Measurements from ENCODE around the gene HDAC5. TPM values are rescaled to one million over a fixed set of nuclear protein-coding genes. Genes with fewer than 3 reads are reported as not detected.

HDAC5 gene
- total RNA-seq, 1 donor from 2014 or later, result 42.0 TPM

- Mint-ChIP-seq H3K36me3 (ENCODE audit: unreplicated experiment) (peaks cover 15% of the 10 kb centered on the region), H3K4me1 (ENCODE audit: unreplicated experiment) (peaks cover 46% of the 10 kb centered on the region)
- no peak for TF ChIP-seq CTCF (IDR thresholded peaks at IDR 0.05)
Observed at GRCh38 chr17:44066204-44066930, 57.1 kb downstream of the HDAC5 start, which contains the start of gene LSM12. LSM12 (minus strand) TSS chr17:44066671; CDS start chr17:44066587, 84 bp downstream.

DNA sequence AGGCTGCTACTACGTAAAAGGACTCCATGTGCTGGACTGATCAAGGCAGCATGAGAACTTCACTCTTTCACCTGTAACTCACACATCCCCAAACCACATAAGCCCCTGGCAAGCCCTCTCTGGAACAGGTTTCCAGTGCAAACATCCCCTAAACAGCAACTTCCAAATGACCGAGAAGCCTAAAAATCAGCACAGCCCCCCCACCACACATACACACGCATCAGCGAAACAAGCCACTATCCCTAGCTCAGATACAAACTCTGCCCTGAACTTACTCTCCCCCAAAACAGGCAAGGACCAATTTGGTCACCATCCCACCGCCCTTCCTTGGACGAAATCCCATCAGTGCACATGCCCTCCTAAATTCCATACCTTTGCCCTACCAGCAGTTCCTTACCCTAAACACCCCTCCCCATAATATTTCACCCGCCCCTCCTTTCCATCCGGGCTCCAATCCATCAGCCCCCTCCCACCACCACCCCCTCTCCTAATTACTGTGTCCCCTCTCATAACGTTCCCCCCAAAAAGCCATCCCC lies 57.7 kb downstream of the HDAC5 start:
- peaks cover 42% of the 10 kb centered on the region for H3K4me1 Mint-ChIP-seq (ENCODE audit: unreplicated experiment)

More at GRCh38 chr17:44066204-44066930, 57.1 kb downstream of the HDAC5 start, which contains the start of gene LSM12:
- Mint-ChIP-seq H3K27me3 (ENCODE audit: unreplicated experiment) (no peaks in the 10 kb centered on the region), H3K9me3 (ENCODE audit: unreplicated experiment) (no peaks in the 10 kb centered on the region), H3K27ac (ENCODE audit: unreplicated experiment) (peak within 1 kb of the TSS; percentile 94), H3K4me3 (ENCODE audit: unreplicated experiment) (peak within 1 kb of the TSS; percentile 93)
- peak; percentile 97 for DNase-seq (ENCODE audit: extremely low spot score, unreplicated experiment)

GRCh38 chr17:44063704-44064639 lies 59.5 kb downstream of the HDAC5 start:
- no peaks in the 10 kb centered on the region for H3K27me3 Mint-ChIP-seq (ENCODE audit: unreplicated experiment)
- DNase-seq (ENCODE audit: extremely low spot score, unreplicated experiment), result no peak
- peaks cover 34% of the 10 kb centered on the region for H3K4me1 Mint-ChIP-seq (ENCODE audit: unreplicated experiment)
- TF ChIP-seq CTCF (IDR thresholded peaks at IDR 0.05), result no peak
- H3K4me3 Mint-ChIP-seq (ENCODE audit: unreplicated experiment), result no peak overlapping the region
- H3K36me3 Mint-ChIP-seq (ENCODE audit: unreplicated experiment), result peaks cover 27% of the 10 kb centered on the region
- no peaks in the 10 kb centered on the region for H3K9me3 Mint-ChIP-seq (ENCODE audit: unreplicated experiment)
- peak overlapping the region; percentile 60 for H3K27ac Mint-ChIP-seq (ENCODE audit: unreplicated experiment)

More for the DNA sequence above, 57.7 kb downstream of the HDAC5 start:
- peak overlapping the region; percentile 94 for H3K27ac Mint-ChIP-seq (ENCODE audit: unreplicated experiment)
- no peaks in the 10 kb centered on the region for H3K9me3 Mint-ChIP-seq (ENCODE audit: unreplicated experiment)
- DNase-seq (ENCODE audit: extremely low spot score, unreplicated experiment), result no peak
- H3K36me3 Mint-ChIP-seq (ENCODE audit: unreplicated experiment), result peaks cover 17% of the 10 kb centered on the region
- peak overlapping the region; percentile 93 for H3K4me3 Mint-ChIP-seq (ENCODE audit: unreplicated experiment)
- TF ChIP-seq CTCF (IDR thresholded peaks at IDR 0.05), result no peak
- H3K27me3 Mint-ChIP-seq (ENCODE audit: unreplicated experiment), result no peaks in the 10 kb centered on the region

GRCh38 chr17:44062871-44063270 lies 60.6 kb downstream of the HDAC5 start:
- Mint-ChIP-seq H3K27ac (ENCODE audit: unreplicated experiment) (no peak overlapping the region), H3K36me3 (ENCODE audit: unreplicated experiment) (peaks cover 32% of the 10 kb centered on the region), H3K4me3 (ENCODE audit: unreplicated experiment) (no peak overlapping the region), H3K4me1 (ENCODE audit: unreplicated experiment) (peaks cover 32% of the 10 kb centered on the region), H3K27me3 (ENCODE audit: unreplicated experiment) (no peaks in the 10 kb centered on the region), H3K9me3 (ENCODE audit: unreplicated experiment) (no peaks in the 10 kb centered on the region)
- no peak for TF ChIP-seq CTCF (IDR thresholded peaks at IDR 0.05)
- DNase-seq (ENCODE audit: extremely low spot score, unreplicated experiment), result no peak

All from osteocyte (in vitro differentiated cells).